DMS153 (cell line): ENCODE data around the gene SLC38A5.
"Not testable (repeated sequence)": the region's sequence is repeated elsewhere in the genome, so short reads cannot be mapped to it uniquely, and the experiment has no call there.

Experiments used
- DNase-seq: peaks from one replicate; lab custom pipeline; 2025; lab: John Stamatoyannopoulos, UW

Gene SLC38A5

DNA sequence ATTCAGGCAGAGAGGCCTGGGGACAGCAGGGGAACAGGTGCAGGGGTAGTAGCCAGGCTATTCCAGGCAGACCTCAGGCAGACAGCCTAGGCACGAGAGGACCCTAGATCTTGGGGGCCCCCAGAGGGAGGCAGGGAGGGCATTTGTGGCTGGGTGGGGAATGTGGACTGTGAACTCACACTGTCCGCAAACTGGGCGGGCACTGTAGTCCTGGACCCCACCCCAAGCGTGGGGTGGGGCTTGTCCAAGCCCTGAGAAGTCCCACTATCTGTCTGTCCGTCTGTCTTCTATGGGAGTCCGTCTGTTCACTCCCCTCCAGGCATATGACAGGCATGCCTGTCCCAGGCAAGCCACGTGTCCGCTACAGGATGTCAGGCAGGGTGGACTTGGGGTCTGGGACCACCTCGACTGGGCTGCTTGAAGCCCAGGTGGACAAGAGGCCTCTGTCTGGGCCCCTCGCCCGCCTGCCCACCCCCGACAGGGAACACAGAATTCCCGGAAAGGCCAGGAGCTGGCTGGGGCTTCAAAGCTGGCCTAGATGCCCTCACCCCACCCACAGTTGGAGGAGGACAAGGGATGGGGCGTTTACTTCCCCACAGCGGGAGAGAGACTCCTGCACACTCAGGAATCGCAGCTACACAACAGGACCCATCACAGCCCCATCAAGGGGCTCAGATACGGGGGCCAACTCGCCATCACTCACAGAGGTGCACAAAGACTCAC is at the start of gene SLC38A5:
TSS of gene SLC38A5 (minus strand) at position 151 of the 723 bp plus-strand sequence. CDS start 2,336 bp downstream, outside the sequence.
- DNase-seq = no peak

- DNase-seq = not testable (repeated sequence)
Observed at GRCh38 chrX:48519481-48519880, 49.4 kb upstream of the SLC38A5 start.

DNA sequence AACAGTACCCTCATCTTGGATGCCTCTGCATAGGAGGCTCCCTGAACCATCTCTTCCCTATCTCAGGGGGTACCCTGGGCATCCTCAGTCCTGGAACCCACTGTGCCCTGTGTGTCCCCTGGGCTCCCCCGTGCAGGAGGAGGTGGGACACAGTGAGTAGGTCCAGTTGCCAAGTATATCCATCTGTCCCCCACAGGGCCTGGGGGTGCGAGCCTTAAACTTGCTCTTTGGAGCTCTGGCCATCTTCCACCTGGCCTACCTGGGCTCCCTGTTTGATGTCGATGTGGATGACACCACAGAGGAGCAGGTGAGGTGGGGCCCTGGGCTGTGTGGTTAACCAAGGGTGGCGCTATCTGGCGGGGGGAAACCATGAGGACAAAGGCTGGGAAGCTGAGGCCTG is 46.9 kb upstream of the SLC38A5 start:
- DNase-seq = no peak

DNA sequence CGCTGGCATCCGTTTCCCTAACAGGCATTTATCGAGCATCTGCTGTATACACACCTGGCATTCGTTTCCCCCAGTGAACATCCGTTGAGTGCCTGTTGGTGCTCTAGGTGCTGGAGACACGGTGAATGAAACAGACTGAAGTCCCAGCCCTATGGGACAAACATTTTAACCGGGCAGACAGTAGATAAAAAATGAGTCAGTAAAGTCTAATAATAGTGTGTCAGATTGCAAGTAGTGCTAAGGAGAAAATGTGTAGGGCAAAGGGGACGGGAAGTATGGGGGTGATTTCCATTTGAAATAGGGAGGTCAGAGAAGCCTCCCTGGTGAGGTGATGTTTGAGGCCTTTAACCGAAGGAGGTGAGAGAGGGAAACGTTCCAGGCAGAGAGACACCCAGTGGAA is 46.2 kb upstream of the SLC38A5 start:
- no peak for DNase-seq

GRCh38 chrX:48515842-48516241 is 45.8 kb upstream of the SLC38A5 start:
- DNase-seq = no peak

GRCh38 chrX:48514868-48515460 is 44.9 kb upstream of the SLC38A5 start:
- DNase-seq = no peak

GRCh38 chrX:48514126-48514806 is 44.2 kb upstream of the SLC38A5 start:
- no peak for DNase-seq

DNA sequence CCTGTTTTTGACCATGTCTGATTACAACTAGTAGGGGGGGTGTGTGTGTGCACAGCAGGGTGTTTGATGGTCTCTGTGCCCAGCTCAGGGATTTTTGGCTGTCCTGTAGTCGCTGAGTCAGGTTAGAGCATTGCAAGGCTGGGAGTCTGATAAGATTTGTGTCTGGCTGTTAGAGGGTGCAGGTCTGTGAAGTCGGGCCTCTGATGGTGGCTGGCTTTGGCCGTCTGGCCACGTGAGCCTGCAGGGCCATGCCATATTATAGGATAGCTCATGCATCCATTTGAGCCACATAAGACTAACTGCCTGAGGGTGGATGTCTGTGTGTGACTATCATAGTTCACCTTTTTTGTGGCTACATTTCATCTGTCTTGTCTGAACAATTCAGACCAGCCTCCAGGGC is 43.6 kb upstream of the SLC38A5 start:
- DNase-seq = no peak

- no peak for DNase-seq
Observed at GRCh38 chrX:48512371-48512935, 42.4 kb upstream of the SLC38A5 start.

- no peak for DNase-seq
Observed at GRCh38 chrX:48511560-48511959, 41.5 kb upstream of the SLC38A5 start.

- DNase-seq = no peak
Observed at GRCh38 chrX:48509619-48510018, 39.6 kb upstream of the SLC38A5 start.

DNA sequence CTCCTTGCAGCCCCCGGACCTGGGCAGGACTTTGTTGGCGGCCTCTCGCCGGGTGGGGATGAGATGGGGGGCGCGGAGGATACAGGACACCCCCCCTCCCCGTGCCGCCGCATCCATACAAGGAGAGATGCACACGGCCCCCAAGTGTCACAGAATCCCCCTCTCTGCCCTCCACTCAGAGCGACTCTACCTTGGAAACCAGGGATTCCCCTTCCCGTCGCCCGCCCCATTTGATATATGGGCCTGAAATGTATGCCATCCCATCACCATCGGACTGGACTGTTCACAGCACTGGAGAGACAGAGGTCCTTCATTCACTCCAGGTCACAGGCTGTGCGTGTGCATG is 39.2 kb upstream of the SLC38A5 start:
- DNase-seq = no peak

GRCh38 chrX:48508400-48509244 is 38.6 kb upstream of the SLC38A5 start, which contains the start of gene PORCN:
Gene PORCN, plus strand, starts transcription at chrX:48508992. Its CDS starts 829 bp downstream, at chrX:48509821.
- peak; percentile 25 for DNase-seq

DNA sequence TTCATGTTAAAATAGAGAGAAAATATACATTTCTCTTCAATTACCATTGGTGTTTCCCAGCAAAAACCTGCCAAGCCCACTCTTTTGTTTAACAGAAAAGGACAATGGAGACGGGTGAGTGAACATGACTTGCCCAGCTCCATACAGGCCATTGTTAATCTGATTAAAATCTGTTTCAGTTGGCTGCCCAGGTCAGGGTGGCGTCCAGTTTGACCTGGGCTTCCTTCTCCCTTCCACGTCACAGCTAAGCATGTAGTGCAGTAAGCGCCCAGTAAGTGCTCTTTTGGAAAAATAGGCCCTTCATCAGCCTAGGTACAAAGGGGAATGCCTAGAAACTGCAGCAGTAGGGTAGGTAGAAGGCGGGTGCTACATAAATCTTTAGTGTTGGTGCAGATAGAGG is 37.2 kb upstream of the SLC38A5 start:
- no peak for DNase-seq

DNA sequence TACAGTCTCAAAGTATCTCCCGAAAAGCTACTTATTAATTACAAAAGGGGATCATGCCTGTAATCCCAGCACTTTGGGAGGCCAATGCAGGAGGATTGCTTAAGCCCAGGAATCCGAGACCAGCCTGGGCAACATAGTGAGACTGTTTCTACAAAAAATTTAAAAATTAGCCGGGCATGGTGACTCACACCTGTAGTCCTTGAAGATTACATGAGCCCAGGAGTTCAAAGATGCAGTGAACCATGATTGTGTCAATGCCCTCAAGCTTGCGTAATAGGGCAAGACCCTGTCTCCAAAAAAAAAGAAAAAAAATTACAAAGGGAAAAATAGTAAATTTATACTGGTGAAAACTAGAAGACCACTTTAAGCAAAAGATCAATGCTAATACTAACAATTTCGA is 35.4 kb upstream of the SLC38A5 start:
- no peak for DNase-seq

- DNase-seq = no peak
Observed at GRCh38 chrX:48504261-48504660, 34.2 kb upstream of the SLC38A5 start.

- DNase-seq = no peak
Observed at GRCh38 chrX:48498374-48498809, 28.3 kb upstream of the SLC38A5 start.

DNA sequence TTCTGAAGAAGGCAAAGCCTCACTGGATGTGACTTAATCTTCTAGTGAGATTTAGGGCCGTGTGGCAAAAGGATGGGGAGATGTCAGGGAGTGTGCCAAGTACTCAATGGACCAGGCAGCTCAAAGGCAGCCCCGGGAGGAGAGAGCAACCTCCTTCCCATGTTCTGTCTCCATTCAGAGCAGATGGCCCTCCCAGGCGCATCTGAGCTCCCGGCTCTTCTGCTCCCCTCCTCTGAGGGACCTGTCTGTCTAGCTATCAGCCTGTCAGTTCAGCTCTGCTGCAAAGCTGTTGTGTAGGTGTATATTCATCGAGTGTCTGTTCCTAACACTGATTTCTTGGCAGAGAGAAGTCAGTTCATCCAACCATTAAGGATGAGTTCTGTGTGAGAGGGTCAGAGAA is 27.8 kb upstream of the SLC38A5 start:
- DNase-seq = no peak

GRCh38 chrX:48496660-48497059 is 26.6 kb upstream of the SLC38A5 start:
- no peak for DNase-seq

DNA sequence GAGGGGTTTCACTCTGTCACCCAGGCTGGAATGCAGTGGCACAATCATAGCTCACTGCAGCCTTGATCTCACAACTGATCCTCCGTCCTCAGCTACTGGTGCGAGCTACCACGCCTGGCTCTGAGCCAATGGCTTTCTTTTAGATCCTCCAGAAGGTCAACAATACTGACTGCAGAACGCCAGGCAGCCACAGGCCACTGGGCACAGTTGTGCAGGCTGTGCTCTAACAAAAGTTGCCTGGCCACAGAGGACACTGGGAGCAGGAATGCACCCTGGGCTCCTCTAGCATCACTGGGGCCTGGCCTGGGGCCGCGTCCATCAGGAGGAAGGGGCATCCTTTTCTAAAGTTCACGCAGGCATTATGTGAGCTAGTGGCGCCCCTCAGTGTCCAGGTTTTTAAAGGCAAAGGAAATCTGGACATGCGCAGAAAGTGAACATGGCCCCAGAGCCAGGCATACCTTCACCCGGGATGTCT is 23.9 kb upstream of the SLC38A5 start:
- DNase-seq = no peak

GRCh38 chrX:48492293-48492910 is 22.3 kb upstream of the SLC38A5 start:
- DNase-seq = no peak
